Measurements from ENCODE around the gene ATP9B. TPM values are rescaled to one million over a fixed set of nuclear protein-coding genes. Genes with fewer than 3 reads are reported as not detected.

The ATP9B gene
- total and polyA plus RNA-seq, 10 of the 15 experiments (the other 5 are each of a cell fraction or from before 2014, with no cell fraction given) = 0.74 to 20.7 (median 12.9) TPM

GRCh38 chr18:79305911-79306310 lies 236.7 kb downstream of the ATP9B start (continued):
- TF ChIP-seq, protein P1, sequence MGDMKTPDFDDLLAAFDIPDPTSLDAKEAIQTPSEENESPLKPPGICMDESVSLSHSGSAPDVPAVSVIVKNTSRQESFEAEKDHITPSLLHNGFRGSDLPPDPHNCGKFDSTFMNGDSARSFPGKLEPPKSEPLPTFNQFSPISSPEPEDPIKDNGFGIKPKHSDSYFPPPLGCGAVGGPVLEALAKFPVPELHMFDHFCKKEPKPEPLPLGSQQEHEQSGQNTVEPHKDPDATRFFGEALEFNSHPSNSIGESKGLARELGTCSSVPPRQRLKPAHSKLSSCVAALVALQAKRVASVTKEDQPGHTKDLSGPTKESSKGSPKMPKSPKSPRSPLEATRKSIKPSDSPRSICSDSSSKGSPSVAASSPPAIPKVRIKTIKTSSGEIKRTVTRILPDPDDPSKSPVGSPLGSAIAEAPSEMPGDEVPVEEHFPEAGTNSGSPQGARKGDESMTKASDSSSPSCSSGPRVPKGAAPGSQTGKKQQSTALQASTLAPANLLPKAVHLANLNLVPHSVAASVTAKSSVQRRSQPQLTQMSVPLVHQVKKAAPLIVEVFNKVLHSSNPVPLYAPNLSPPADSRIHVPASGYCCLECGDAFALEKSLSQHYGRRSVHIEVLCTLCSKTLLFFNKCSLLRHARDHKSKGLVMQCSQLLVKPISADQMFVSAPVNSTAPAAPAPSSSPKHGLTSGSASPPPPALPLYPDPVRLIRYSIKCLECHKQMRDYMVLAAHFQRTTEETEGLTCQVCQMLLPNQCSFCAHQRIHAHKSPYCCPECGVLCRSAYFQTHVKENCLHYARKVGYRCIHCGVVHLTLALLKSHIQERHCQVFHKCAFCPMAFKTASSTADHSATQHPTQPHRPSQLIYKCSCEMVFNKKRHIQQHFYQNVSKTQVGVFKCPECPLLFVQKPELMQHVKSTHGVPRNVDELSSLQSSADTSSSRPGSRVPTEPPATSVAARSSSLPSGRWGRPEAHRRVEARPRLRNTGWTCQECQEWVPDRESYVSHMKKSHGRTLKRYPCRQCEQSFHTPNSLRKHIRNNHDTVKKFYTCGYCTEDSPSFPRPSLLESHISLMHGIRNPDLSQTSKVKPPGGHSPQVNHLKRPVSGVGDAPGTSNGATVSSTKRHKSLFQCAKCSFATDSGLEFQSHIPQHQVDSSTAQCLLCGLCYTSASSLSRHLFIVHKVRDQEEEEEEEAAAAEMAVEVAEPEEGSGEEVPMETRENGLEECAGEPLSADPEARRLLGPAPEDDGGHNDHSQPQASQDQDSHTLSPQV (IDR thresholded peaks at IDR 0.05) = no peak
- no peak for TF ChIP-seq SKIL (IDR thresholded peaks at IDR 0.05; ENCODE audit: low read depth, poor library complexity, severe bottlenecking)
- no peak for TF ChIP-seq ZBED1 (IDR thresholded peaks at IDR 0.05; ENCODE audit: borderline replicate concordance)
- TF ChIP-seq SPI1 (IDR thresholded peaks at IDR 0.05; ENCODE audit: borderline replicate concordance, insufficient read depth, low read depth, low read length) = no peak

GRCh38 chr18:79309614-79310358 lies 240.6 kb downstream of the ATP9B start:
- POLR2A ChIA-PET = no interaction called here
- peaks cover 2 to 16% of the 10 kb centered on the region in 2 experiments; a peak in 2 of 4 replicates for H3K36me3 ChIP-seq (ENCODE audit: control insufficient read depth in 2 of 2, insufficient read depth in 2 of 2, low read length in 1 of 2)
- no peak for TF ChIP-seq RBBP5 (conservative IDR thresholded peaks at IDR 0.05)
- TF ChIP-seq ZNF622 (IDR thresholded peaks at IDR 0.05) = no peak
- TF ChIP-seq POLR2AphosphoS5 (IDR thresholded peaks at IDR 0.05; ENCODE audit: low read length) = no peak
- TF ChIP-seq ZBED1 (IDR thresholded peaks at IDR 0.05; ENCODE audit: borderline replicate concordance) = no peak
- TF ChIP-seq ATF7 (IDR thresholded peaks at IDR 0.05; ENCODE audit: low read depth) = no peak
- TF ChIP-seq, protein P2, sequence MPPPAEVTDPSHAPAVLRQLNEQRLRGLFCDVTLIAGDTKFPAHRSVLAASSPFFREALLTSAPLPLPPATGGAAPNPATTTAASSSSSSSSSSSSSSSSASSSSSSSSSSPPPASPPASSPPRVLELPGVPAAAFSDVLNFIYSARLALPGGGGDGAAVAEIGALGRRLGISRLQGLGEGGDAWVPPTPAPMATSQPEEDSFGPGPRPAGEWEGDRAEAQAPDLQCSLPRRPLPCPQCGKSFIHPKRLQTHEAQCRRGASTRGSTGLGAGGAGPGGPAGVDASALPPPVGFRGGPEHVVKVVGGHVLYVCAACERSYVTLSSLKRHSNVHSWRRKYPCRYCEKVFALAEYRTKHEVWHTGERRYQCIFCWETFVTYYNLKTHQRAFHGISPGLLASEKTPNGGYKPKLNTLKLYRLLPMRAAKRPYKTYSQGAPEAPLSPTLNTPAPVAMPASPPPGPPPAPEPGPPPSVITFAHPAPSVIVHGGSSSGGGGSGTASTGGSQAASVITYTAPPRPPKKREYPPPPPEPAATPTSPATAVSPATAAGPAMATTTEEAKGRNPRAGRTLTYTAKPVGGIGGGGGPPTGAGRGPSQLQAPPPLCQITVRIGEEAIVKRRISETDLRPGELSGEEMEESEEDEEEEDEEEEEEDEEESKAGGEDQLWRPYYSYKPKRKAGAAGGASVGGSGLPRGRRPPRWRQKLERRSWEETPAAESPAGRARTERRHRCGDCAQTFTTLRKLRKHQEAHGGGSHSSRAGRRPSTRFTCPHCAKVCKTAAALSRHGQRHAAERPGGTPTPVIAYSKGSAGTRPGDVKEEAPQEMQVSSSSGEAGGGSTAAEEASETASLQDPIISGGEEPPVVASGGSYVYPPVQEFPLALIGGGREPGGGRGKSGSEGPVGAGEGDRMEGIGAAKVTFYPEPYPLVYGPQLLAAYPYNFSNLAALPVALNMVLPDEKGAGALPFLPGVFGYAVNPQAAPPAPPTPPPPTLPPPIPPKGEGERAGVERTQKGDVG (CRISPR knock-in tag; IDR thresholded peaks at IDR 0.05) = no peak
- H3K79me2 ChIP-seq (ENCODE audit: control insufficient read depth, insufficient read depth, low read length) = no peaks in the 10 kb centered on the region
- WGBS (ENCODE audit: insufficient coverage, insufficient replicate concordance, low lambda C conversion rate, missing lambda C conversion rate) = 90% methylated on average over 11 of the region's 11 CpGs
- no peak for FAIRE-seq
- BruUV-seq (replicated peaks) = no TSS peak
- SMC1A ChIA-PET (ENCODE audit: uncharacterized antibody, unreplicated experiment) = no interaction called here
- H3K27me3 ChIP-seq (replicated peaks in 1 of 2; ENCODE audit: control insufficient read depth in 2 of 2, insufficient read depth in 2 of 2, low read length in 1 of 2) = no peaks in the 10 kb centered on the region
- H3K4me3 ChIP-seq = no peak overlapping the region
- DNase-seq (ENCODE audit: low read depth, low spot score) = no peak
- no peaks in the 10 kb centered on the region for H4K20me1 ChIP-seq (ENCODE audit: control insufficient read depth, insufficient read depth)
- H3K4me1 ChIP-seq (ENCODE audit: control insufficient read depth, insufficient read depth, low read length) = no peaks in the 10 kb centered on the region
- intact Hi-C loops (cut with micrococcal nuclease; ENCODE audit: unreplicated experiment) (no loop called here), in situ Hi-C loops (cut with MboI) (no loop called here)
- no peak for ATAC-seq
- H3K27ac ChIP-seq (ENCODE audit: control insufficient read depth, insufficient read depth) = no peak overlapping the region
- no peak overlapping the region for H3K4me2 ChIP-seq (ENCODE audit: control insufficient read depth, insufficient read depth)
- H3K9me3 ChIP-seq (replicated peaks; ENCODE audit: control insufficient read depth, insufficient read depth, low read length) = no peaks in the 10 kb centered on the region
- no peak overlapping the region for H2AFZ ChIP-seq (ENCODE audit: control insufficient read depth, low read depth, low read length)
- RAD21 ChIA-PET (ENCODE audit: unreplicated experiment) = no interaction called here
- H3K9ac ChIP-seq (ENCODE audit: control insufficient read depth, insufficient read depth, low read length) = no peak overlapping the region
- CTCF ChIA-PET = no interaction called here
